ENCODE measurements around the gene ESPL1. TPM values are rescaled to one million over a fixed set of nuclear protein-coding genes. Genes with fewer than 3 reads are reported as not detected.
A peak's percentile ranks its signal among the peaks of the same experiment; 100 is the strongest.
"Not testable (repeated sequence)": the region's sequence is repeated elsewhere in the genome, so short reads cannot be mapped to it uniquely, and the experiment has no call there.

ESPL1 gene
- total RNA-seq, 1 donor from 2014 or later = 4.8 TPM

- DNase-seq = no peak
Measured at GRCh38 chr12:53259891-53260290, 8.2 kb upstream of the ESPL1 start.

- no peak for DNase-seq
Measured at GRCh38 chr12:53265783-53266182, 2.3 kb upstream of the ESPL1 start.

GRCh38 chr12:53267306-53267998 is 647 bp upstream of the ESPL1 start:
- no peak for DNase-seq

GRCh38 chr12:53268630-53269562 is 797 bp downstream of the ESPL1 start:
- DNase-seq = peak; percentile 17

- no peak for DNase-seq
Measured at GRCh38 chr12:53274445-53274844, 6.3 kb downstream of the ESPL1 start.

- no peak for DNase-seq
Measured at GRCh38 chr12:53276511-53276910, 8.4 kb downstream of the ESPL1 start.

- DNase-seq = no peak
Measured at GRCh38 chr12:53277981-53278380, 9.9 kb downstream of the ESPL1 start.

- DNase-seq = no peak
Measured at GRCh38 chr12:53279283-53279869, 11.3 kb downstream of the ESPL1 start.

- DNase-seq = no peak
Measured at GRCh38 chr12:53279888-53280498, 11.9 kb downstream of the ESPL1 start.

- no peak for DNase-seq
Measured at GRCh38 chr12:53286448-53286847, 18.3 kb downstream of the ESPL1 start.

- DNase-seq = peak; percentile 83
Measured at GRCh38 chr12:53287741-53288216, 19.7 kb downstream of the ESPL1 start.

- DNase-seq = no peak
Measured at GRCh38 chr12:53288322-53288721, 20.2 kb downstream of the ESPL1 start.

GRCh38 chr12:53289891-53290290 is 21.8 kb downstream of the ESPL1 start:
- peak; percentile 52 for DNase-seq

- no peak for DNase-seq
Measured at GRCh38 chr12:53290661-53291060, 22.6 kb downstream of the ESPL1 start.

- DNase-seq = no peak
Measured at GRCh38 chr12:53292426-53292825, 24.3 kb downstream of the ESPL1 start.

- peak; percentile 96 for DNase-seq
Measured at GRCh38 chr12:53295070-53295890, 27.2 kb downstream of the ESPL1 start, which contains the start of gene PFDN5. TSS of gene PFDN5 (plus strand) at chr12:53295542. CDS start at chr12:53295568, 26 bp downstream.

- no peak for DNase-seq
Measured at GRCh38 chr12:53295891-53296219, 27.8 kb downstream of the ESPL1 start.

- not testable (repeated sequence) for DNase-seq
Measured at GRCh38 chr12:53297106-53297505, 29.0 kb downstream of the ESPL1 start.

GRCh38 chr12:53298164-53298563 is 30.1 kb downstream of the ESPL1 start:
- DNase-seq = no peak

- peak; percentile 71 for DNase-seq
Measured at GRCh38 chr12:53299101-53299453, 31.0 kb downstream of the ESPL1 start.

GRCh38 chr12:53299454-53300180 is 31.5 kb downstream of the ESPL1 start, which contains the start of gene MYG1:
TSS of gene MYG1 (plus strand) at chr12:53299695. CDS start at chr12:53299738, 43 bp downstream.
- peak; percentile 89 for DNase-seq
